Neuronal stem cell (in vitro differentiated cells): ENCODE measurements around the gene CDH13.

Source experiments
- DNase-seq: peaks from one replicate; pipeline ENCODE4 v3.0.0-alpha.2; 2013; ENCODE audit warnings: low spot score
- H2AFZ ChIP-seq: one replicate; pipeline ENCODE4 v1.6.1; 2013; ENCODE audit warnings: mild to moderate bottlenecking, low read length, inconsistent platforms
- H2AK5ac ChIP-seq: 2 replicates; pipeline ENCODE4 v1.6.1; 2013; ENCODE audit warnings: low read depth, mild to moderate bottlenecking, inconsistent platforms, low read length, moderate library complexity, mixed read lengths
- H2BK120ac ChIP-seq: 2 replicates; pipeline ENCODE4 v1.6.1; 2013; ENCODE audit warnings: low read depth, mild to moderate bottlenecking, inconsistent platforms, low read length, moderate library complexity, mixed read lengths
- H2BK12ac ChIP-seq: one replicate; pipeline ENCODE4 v1.6.1; 2013; ENCODE audit warnings: low read length, inconsistent platforms
- H2BK15ac ChIP-seq: 2 replicates; pipeline ENCODE4 v1.6.1; 2013; ENCODE audit warnings: mild to moderate bottlenecking, low read length, inconsistent platforms, mixed read lengths
- H2BK5ac ChIP-seq: one replicate; pipeline ENCODE4 v1.6.1; 2013; ENCODE audit warnings: inconsistent platforms, mild to moderate bottlenecking, low read length, moderate library complexity
- H3K14ac ChIP-seq: one replicate; pipeline ENCODE4 v1.6.1; 2013; ENCODE audit warnings: low read length, inconsistent platforms
- H3K18ac ChIP-seq: 2 replicates; pipeline ENCODE4 v1.6.1; 2013; ENCODE audit warnings: low read length, inconsistent platforms
- H3K23ac ChIP-seq: 2 replicates; pipeline ENCODE4 v1.6.1; 2013; ENCODE audit warnings: low read depth, mild to moderate bottlenecking, mixed read lengths, low read length, inconsistent platforms; ENCODE audit not compliant: poor library complexity
- H3K27ac ChIP-seq: replicated peaks from 3 replicates; pipeline ENCODE4 v1.5.1; 2013; ENCODE audit warnings: low read length, inconsistent platforms
- H3K27me3 ChIP-seq, 3 experiments: 2 replicates each; pipeline ENCODE4 v1.6.1; 2013; ENCODE audit warnings: low read length in 3 of 3, mild to moderate bottlenecking in 2 of 3, inconsistent platforms in 1 of 3, low read depth in 1 of 3, mixed read lengths in 1 of 3, moderate library complexity in 1 of 3; ENCODE audit not compliant: control insufficient read depth in 3 of 3, insufficient read depth in 3 of 3
- H3K36me3 ChIP-seq, 2 donors: replicated peaks in 1 of 2; 2 replicates each; pipeline ENCODE4 v1.6.1; 2013; ENCODE audit warnings: low read length in 2 of 2; ENCODE audit not compliant: control insufficient read depth in 2 of 2, insufficient read depth in 2 of 2
- H3K4ac ChIP-seq: 2 replicates; pipeline ENCODE4 v1.6.1; 2013; ENCODE audit warnings: inconsistent platforms, mild to moderate bottlenecking, low read length, moderate library complexity
- H3K4me1 ChIP-seq, 2 donors: 1 replicate in 1 of 2; 2 replicates in 1 of 2; pipeline ENCODE4 v1.6.1; 2013; ENCODE audit warnings: low read length in 2 of 2, low read depth in 1 of 2; ENCODE audit not compliant: control insufficient read depth in 2 of 2, insufficient read depth in 1 of 2
- H3K4me2 ChIP-seq: one replicate; pipeline ENCODE4 v1.6.1; 2013; ENCODE audit warnings: mild to moderate bottlenecking, low read length, inconsistent platforms; ENCODE audit not compliant: insufficient read depth, poor library complexity, severe bottlenecking
- H3K4me3 ChIP-seq, 2 donors: 2 replicates each; pipeline ENCODE4 v1.5.1; 2013; ENCODE audit warnings: low read length in 2 of 2, mild to moderate bottlenecking in 2 of 2, inconsistent platforms in 1 of 2, moderate library complexity in 1 of 2
- H3K79me1 ChIP-seq: one replicate; pipeline ENCODE4 v1.6.1; 2013; ENCODE audit warnings: low read depth, mild to moderate bottlenecking, inconsistent platforms, low read length, moderate library complexity
- H3K9ac ChIP-seq: one replicate; pipeline ENCODE4 v1.6.1; 2013; ENCODE audit warnings: mild to moderate bottlenecking, low read depth, low read length, inconsistent platforms; ENCODE audit not compliant: poor library complexity
- H3K9me3 ChIP-seq, 2 donors: replicated peaks in 1 of 2; 2 replicates each; pipeline versions ENCODE3 to v1.6.1; 2013; ENCODE audit warnings: low read length in 2 of 2, mild to moderate bottlenecking in 2 of 2, inconsistent platforms in 1 of 2, low read depth in 1 of 2, mixed read lengths in 1 of 2, moderate library complexity in 1 of 2; ENCODE audit not compliant: control insufficient read depth in 2 of 2, insufficient read depth in 1 of 2
- H4K8ac ChIP-seq: one replicate; pipeline ENCODE4 v1.6.1; 2013; ENCODE audit warnings: low read depth, mild to moderate bottlenecking, inconsistent platforms, low read length, moderate library complexity
- H4K91ac ChIP-seq: one replicate; pipeline ENCODE4 v1.6.1; 2013; ENCODE audit warnings: low read length, low read depth, mild to moderate bottlenecking, inconsistent platforms; ENCODE audit not compliant: poor library complexity
- WGBS, 2 donors: extraction: QIAGEN DNeasy Blood & Tissue Kit; methylation state at CpG; one replicate each; pipeline ENCODE4 v1.1.7; 2013; ENCODE audit warnings: missing lambda C conversion rate in 2 of 2, mixed read lengths in 1 of 2; ENCODE audit not compliant: insufficient read length in 2 of 2, insufficient replicate concordance in 1 of 2; ENCODE audit errors: extremely low coverage in 2 of 2; 5-methylcytosine and 5-hydroxymethylcytosine counted together

Gene CDH13

GRCh38 chr16:83066881-83067280 lies 440.1 kb downstream of the CDH13 start:
- Histone ChIP-seq H3K4me2 (no peak overlapping the region), H3K14ac (no peak overlapping the region), H2BK15ac (no peak overlapping the region), H3K9me3 (no peaks in the 10 kb centered on the region), H3K9ac (no peak overlapping the region), H3K4me1 (no peaks in the 10 kb centered on the region), H2BK5ac (no peak overlapping the region), H3K36me3 (no peaks in the 10 kb centered on the region), H2AK5ac (no peak overlapping the region), H3K79me1 (no peaks in the 10 kb centered on the region), H3K27me3 (no peaks in the 10 kb centered on the region), H3K27ac (no peak overlapping the region), H4K8ac (no peak overlapping the region), H3K23ac (no peak overlapping the region), H3K18ac (no peak overlapping the region), H2BK120ac (no peak overlapping the region), H3K4ac (no peak overlapping the region), H3K4me3 (no peak overlapping the region), H2AFZ (no peak overlapping the region), H2BK12ac (no peak overlapping the region), H4K91ac (no peak overlapping the region)
- WGBS, 2 donors = no CpG with 5 or more reads among the region's 2 CpGs
- DNase-seq = no peak

GRCh38 chr16:83068686-83069085 lies 441.9 kb downstream of the CDH13 start:
- H4K8ac ChIP-seq = no peak overlapping the region
- H3K23ac ChIP-seq = no peak overlapping the region
- no peaks in the 10 kb centered on the region for H3K9me3 ChIP-seq
- H3K9ac ChIP-seq = no peak overlapping the region
- H4K91ac ChIP-seq = no peak overlapping the region
- no peak overlapping the region for H3K27ac ChIP-seq
- WGBS, 2 donors = no CpG with 5 or more reads among the region's 1 CpG
- H3K4ac ChIP-seq = no peak overlapping the region
- no peak overlapping the region for H3K18ac ChIP-seq
- H3K79me1 ChIP-seq = no peaks in the 10 kb centered on the region
- H3K4me1 ChIP-seq = no peaks in the 10 kb centered on the region
- DNase-seq = no peak
- H2BK5ac ChIP-seq = no peak overlapping the region
- H2BK12ac ChIP-seq = no peak overlapping the region
- no peak overlapping the region for H3K14ac ChIP-seq
- H2BK15ac ChIP-seq = no peak overlapping the region
- H2AFZ ChIP-seq = no peak overlapping the region
- H3K4me2 ChIP-seq = no peak overlapping the region
- H3K4me3 ChIP-seq = no peak overlapping the region
- H2AK5ac ChIP-seq = no peak overlapping the region
- no peaks in the 10 kb centered on the region for H3K27me3 ChIP-seq
- H2BK120ac ChIP-seq = no peak overlapping the region
- no peaks in the 10 kb centered on the region for H3K36me3 ChIP-seq

- Histone ChIP-seq H3K4me3 (no peak overlapping the region), H3K18ac (no peak overlapping the region), H3K23ac (no peak overlapping the region), H3K4ac (no peak overlapping the region), H3K79me1 (no peaks in the 10 kb centered on the region), H4K91ac (no peak overlapping the region), H2BK12ac (no peak overlapping the region), H2AFZ (no peak overlapping the region), H3K36me3 (no peaks in the 10 kb centered on the region), H2AK5ac (no peak overlapping the region), H2BK15ac (no peak overlapping the region), H3K4me1 (no peaks in the 10 kb centered on the region), H3K9me3 (no peaks in the 10 kb centered on the region), H2BK5ac (no peak overlapping the region), H4K8ac (no peak overlapping the region), H3K27ac (no peak overlapping the region), H3K27me3 (no peaks in the 10 kb centered on the region), H3K9ac (no peak overlapping the region), H2BK120ac (no peak overlapping the region), H3K14ac (no peak overlapping the region), H3K4me2 (no peak overlapping the region)
- no CpG with 5 or more reads among the region's 5 CpGs for WGBS, 2 donors
- DNase-seq = no peak
Measured at GRCh38 chr16:83070416-83071209, 443.8 kb downstream of the CDH13 start.

- Histone ChIP-seq H3K9me3 (no peaks in the 10 kb centered on the region), H2BK5ac (no peak overlapping the region), H2AK5ac (no peak overlapping the region), H4K8ac (no peak overlapping the region), H2AFZ (no peak overlapping the region), H3K18ac (no peak overlapping the region), H3K14ac (no peak overlapping the region), H4K91ac (no peak overlapping the region), H3K23ac (no peak overlapping the region), H3K4me2 (no peak overlapping the region), H3K9ac (no peak overlapping the region), H3K4me1 (no peaks in the 10 kb centered on the region), H3K79me1 (no peaks in the 10 kb centered on the region), H3K4me3 (no peak overlapping the region), H2BK15ac (no peak overlapping the region), H3K27ac (no peak overlapping the region), H3K27me3 (no peaks in the 10 kb centered on the region), H2BK120ac (no peak overlapping the region), H3K36me3 (no peaks in the 10 kb centered on the region), H2BK12ac (no peak overlapping the region), H3K4ac (no peak overlapping the region)
- no CpG with 5 or more reads among the region's 2 CpGs for WGBS, 2 donors
- DNase-seq = no peak
Measured at GRCh38 chr16:83075956-83076355, 449.2 kb downstream of the CDH13 start.
